Tibial nerve (tissue), 4 donors: ENCODE data around the gene AFM. TPM values are rescaled to one million over a fixed set of nuclear protein-coding genes. Genes with fewer than 3 reads are reported as not detected.

Source experiments
- DNase-seq, 2 donors: peaks; one replicate each; pipeline ENCODE4 v3.0.0-alpha.2; 2019; ENCODE audit warnings: low spot score in 2 of 2
- H3K27ac ChIP-seq, 4 donors: fragments of 200-600 bp; sonication (generic) in 3 of 4; one replicate each; pipeline ENCODE4 v1.5.1; 2017 to 2019; ENCODE audit warnings: mild to moderate bottlenecking in 1 of 4
- H3K27me3 ChIP-seq, 2 donors: fragments of 200-600 bp; sonication (generic) in 1 of 2; one replicate each; pipeline versions ENCODE4 v1.5.1 to v1.6.0; 2017 to 2019
- H3K36me3 ChIP-seq, 3 donors: fragments of 200-600 bp; sonication (generic); one replicate each; pipeline ENCODE4 v1.5.1; 2018 to 2019
- H3K4me1 ChIP-seq, 4 donors: fragments of 200-600 bp; sonication (generic) in 3 of 4; one replicate each; pipeline ENCODE4 v1.5.1; 2017 to 2019
- H3K4me3 ChIP-seq, 4 donors: fragments of 200-600 bp; sonication (generic) in 3 of 4; one replicate each; pipeline ENCODE4 v1.5.1; 2017 to 2019; ENCODE audit warnings: mild to moderate bottlenecking in 1 of 4, moderate library complexity in 1 of 4
- H3K9me3 ChIP-seq, 4 donors: fragments of 200-600 bp; sonication (generic) in 3 of 4; one replicate each; pipeline ENCODE4 v1.5.1; 2017 to 2019
- CTCF ChIP-seq, 5 experiments: fragments of 200-600 bp in 3 of 5; fragments of 450-650 bp in 2 of 5; sonication (generic) in 3 of 5; IDR thresholded peaks; one replicate each; pipeline ENCODE4 v1.5.1; 2016 to 2019; ENCODE audit warnings: antibody characterized with exemption in 5 of 5, mild to moderate bottlenecking in 3 of 5, moderate library complexity in 2 of 5
- EP300 ChIP-seq, 2 donors: sonication (generic); formaldehyde crosslinking; IDR thresholded peaks; one replicate each; pipeline ENCODE4 v1.6.1; 2017; ENCODE audit warnings: antibody characterized with exemption in 2 of 2, mild to moderate bottlenecking in 1 of 2
- POLR2A ChIP-seq, 2 donors: fragments of 450-650 bp; IDR thresholded peaks; one replicate each; pipeline ENCODE4 v1.6.1; 2017; ENCODE audit warnings: antibody characterized with exemption in 2 of 2, mild to moderate bottlenecking in 2 of 2, moderate library complexity in 2 of 2
- WGBS, 2 donors: methylation state at CpG; one replicate each; pipeline ENCODE4 v1.1.5; 2018; 5-methylcytosine and 5-hydroxymethylcytosine counted together
- total RNA-seq, 4 donors: library from RNA; depleted of rRNA; stranded (reverse); fragments of >200 nt; gene quantifications; one replicate each; pipeline ENCODE4 v1.1.0, GENCODE V29; 2016

Gene AFM
- total RNA-seq, 4 donors from 2014 or later, result not detected

GRCh38 chr4:73445383-73446335 lies 35.9 kb upstream of the AFM start:
- DNase-seq, result no peak
- Histone ChIP-seq H3K9me3 (no peaks in the 10 kb centered on the region), H3K27me3 (no peaks in the 10 kb centered on the region), H3K36me3 (no peaks in the 10 kb centered on the region), H3K4me3 (no peak overlapping the region), H3K27ac (no peak overlapping the region), H3K4me1 (peaks cover 0 to under 1% (median 0%) of the 10 kb centered on the region in 4 donors)
- WGBS, 2 donors, result 76 to 80% methylated on average over 7 of the region's 7 CpGs
- TF ChIP-seq CTCF (IDR thresholded peaks at IDR 0.05) (no peak), POLR2A (IDR thresholded peaks at IDR 0.05) (no peak), EP300 (IDR thresholded peaks at IDR 0.05) (no peak)

GRCh38 chr4:73446336-73446938 lies 35.1 kb upstream of the AFM start:
- Histone ChIP-seq H3K27ac (no peak overlapping the region), H3K9me3 (no peaks in the 10 kb centered on the region), H3K4me3 (no peak overlapping the region), H3K4me1 (peaks cover 0 to 8% (median 0%) of the 10 kb centered on the region in 4 donors), H3K36me3 (no peaks in the 10 kb centered on the region), H3K27me3 (no peaks in the 10 kb centered on the region)
- no peak for TF ChIP-seq POLR2A (IDR thresholded peaks at IDR 0.05)
- peak; percentile 27 to 45 (median 42) for TF ChIP-seq CTCF (IDR thresholded peaks at IDR 0.05)
- no peak for TF ChIP-seq EP300 (IDR thresholded peaks at IDR 0.05)
- WGBS, 2 donors, result 11 to 17% methylated on average over 4 of the region's 4 CpGs
- peak in 1 of 2 donors; percentile 16 for DNase-seq

- DNase-seq, result no peak
- WGBS, 2 donors, result 84% methylated on average over 4 of the region's 4 CpGs
- H3K27me3 ChIP-seq, result no peaks in the 10 kb centered on the region
- no peak overlapping the region for H3K4me3 ChIP-seq
- peaks cover 0 to 8% (median 0%) of the 10 kb centered on the region in 4 donors for H3K4me1 ChIP-seq
- H3K9me3 ChIP-seq, result no peaks in the 10 kb centered on the region
- H3K36me3 ChIP-seq, result no peaks in the 10 kb centered on the region
- H3K27ac ChIP-seq, result no peak overlapping the region
- no peak for TF ChIP-seq CTCF (IDR thresholded peaks at IDR 0.05)
- TF ChIP-seq POLR2A (IDR thresholded peaks at IDR 0.05), result no peak
- no peak for TF ChIP-seq EP300 (IDR thresholded peaks at IDR 0.05)
These were observed 33.9 kb upstream of the AFM start for GRCh38 chr4:73447671-73448070.

GRCh38 chr4:73448448-73449203 lies 32.9 kb upstream of the AFM start:
- TF ChIP-seq POLR2A (IDR thresholded peaks at IDR 0.05), result no peak
- no peak for TF ChIP-seq CTCF (IDR thresholded peaks at IDR 0.05)
- WGBS, 2 donors, result 83 to 87% methylated on average over 4 of the region's 4 CpGs

More at GRCh38 chr4:73448448-73449203, 32.9 kb upstream of the AFM start:
- Histone ChIP-seq H3K4me1 (peaks cover 0 to 8% (median 0%) of the 10 kb centered on the region in 4 donors), H3K27me3 (no peaks in the 10 kb centered on the region), H3K27ac (no peak overlapping the region), H3K36me3 (no peaks in the 10 kb centered on the region), H3K9me3 (no peaks in the 10 kb centered on the region), H3K4me3 (no peak overlapping the region)
- no peak for DNase-seq
